ENCODE measurements around the gene CFAP46. TPM values are rescaled to one million over a fixed set of nuclear protein-coding genes. Genes with fewer than 3 reads are reported as not detected.

The CFAP46 gene
- total RNA-seq, 2 donors from 2014 or later: 0.35 to 1.5 TPM

- TF ChIP-seq CTCF (IDR thresholded peaks at IDR 0.05): no peak
- DNase-seq (ENCODE audit: low spot score): no peak
- no peaks in the 10 kb centered on the region for H3K9me3 ChIP-seq
- no peak overlapping the region for H3K4me3 ChIP-seq
- no peak overlapping the region for H3K27ac ChIP-seq
- no peaks in the 10 kb centered on the region for H3K36me3 ChIP-seq
- peaks cover 0 to 36% of the 10 kb centered on the region in 2 donors for H3K4me1 ChIP-seq
- peaks cover 13 to 40% of the 10 kb centered on the region in 2 donors for H3K27me3 ChIP-seq
Observed at GRCh38 chr10:132788831-132789219, 153.5 kb downstream of the CFAP46 start.

- peaks cover 0 to 36% of the 10 kb centered on the region in 2 donors for H3K4me1 ChIP-seq
- peaks cover 13 to 41% of the 10 kb centered on the region in 2 donors for H3K27me3 ChIP-seq
- H3K4me3 ChIP-seq: peak overlapping the region in 1 of 2 donors; percentile 28
Observed at GRCh38 chr10:132788180-132788830, 154.1 kb downstream of the CFAP46 start.

GRCh38 chr10:132787495-132788179, 154.7 kb downstream of the CFAP46 start:
- H3K4me1 ChIP-seq: peaks cover 0 to 36% of the 10 kb centered on the region in 2 donors

More at GRCh38 chr10:132788180-132788830, 154.1 kb downstream of the CFAP46 start:
- Histone ChIP-seq H3K27ac (no peak overlapping the region), H3K9me3 (no peaks in the 10 kb centered on the region), H3K36me3 (no peaks in the 10 kb centered on the region)
- peak in 1 of 2 donors; percentile 40 for TF ChIP-seq CTCF (IDR thresholded peaks at IDR 0.05)
- DNase-seq (ENCODE audit: low spot score): no peak

GRCh38 chr10:132786884-132787494, 155.4 kb downstream of the CFAP46 start:
- H3K4me1 ChIP-seq: peaks cover 0 to 36% of the 10 kb centered on the region in 2 donors
- peaks cover 11% of the 10 kb centered on the region for H3K36me3 ChIP-seq
- H3K4me3 ChIP-seq: peak overlapping the region in 1 of 2 donors; percentile 28
- H3K9me3 ChIP-seq: no peaks in the 10 kb centered on the region
- H3K27ac ChIP-seq: no peak overlapping the region
- TF ChIP-seq CTCF (IDR thresholded peaks at IDR 0.05): no peak
- no peak for DNase-seq (ENCODE audit: low spot score)
- H3K27me3 ChIP-seq: peaks cover 13 to 41% of the 10 kb centered on the region in 2 donors

More at GRCh38 chr10:132787495-132788179, 154.7 kb downstream of the CFAP46 start:
- Histone ChIP-seq H3K4me3 (peak overlapping the region in 1 of 2 donors; percentile 28), H3K27me3 (peaks cover 13 to 41% of the 10 kb centered on the region in 2 donors), H3K27ac (no peak overlapping the region), H3K36me3 (peaks cover 4% of the 10 kb centered on the region), H3K9me3 (no peaks in the 10 kb centered on the region)
- no peak for DNase-seq (ENCODE audit: low spot score)
- TF ChIP-seq CTCF (IDR thresholded peaks at IDR 0.05): no peak

- Histone ChIP-seq H3K27ac (no peak overlapping the region), H3K36me3 (peaks cover 16% of the 10 kb centered on the region), H3K27me3 (peaks cover 13 to 41% of the 10 kb centered on the region in 2 donors), H3K9me3 (no peaks in the 10 kb centered on the region), H3K4me3 (peak overlapping the region in 1 of 2 donors; percentile 28), H3K4me1 (peaks cover 0 to 36% of the 10 kb centered on the region in 2 donors)
- DNase-seq (ENCODE audit: low spot score): no peak
- no peak for TF ChIP-seq CTCF (IDR thresholded peaks at IDR 0.05)
Observed at GRCh38 chr10:132786476-132786883, 155.9 kb downstream of the CFAP46 start.
